Effector memory CD8-positive, alpha-beta T cell (primary cell): ENCODE results near the gene MAGT1.
"Not testable (repeated sequence)": the region's sequence is repeated elsewhere in the genome, so short reads cannot be mapped to it uniquely, and the experiment has no call there.

Experiments used
- ATAC-seq: fragments of 150-1000 bp; cut with Tn5 transposase; replicated peaks from 2 replicates; pipeline ENCODE4 v1.10.0; 2021; ENCODE audit warnings: mild to moderate bottlenecking, moderate library complexity
- DNase-seq, 3 experiments: peaks; one replicate each; pipeline ENCODE4 v3.0.0; 2021
- H3K27ac Mint-ChIP-seq, 2 donors: one replicate each; pipeline ENCODE4 v1.8.0; 2022; ENCODE audit warnings: mild to moderate bottlenecking in 2 of 2, mixed read lengths in 2 of 2, moderate library complexity in 2 of 2
- H3K27me3 Mint-ChIP-seq, 2 donors: one replicate each; pipeline ENCODE4 v1.8.0; 2022; ENCODE audit warnings: mixed read lengths in 2 of 2
- H3K36me3 Mint-ChIP-seq: one replicate; pipeline ENCODE4 v1.8.0; 2022; ENCODE audit warnings: mild to moderate bottlenecking, moderate library complexity, mixed read lengths; ENCODE audit not compliant: insufficient read depth
- H3K4me1 Mint-ChIP-seq, 2 donors: one replicate each; pipeline ENCODE4 v1.8.0; 2022; ENCODE audit warnings: low read depth in 2 of 2, mixed read lengths in 2 of 2
- H3K4me3 Mint-ChIP-seq, 2 donors: one replicate each; pipeline ENCODE4 v1.8.0; 2022; ENCODE audit warnings: mild to moderate bottlenecking in 2 of 2, mixed read lengths in 2 of 2, moderate library complexity in 2 of 2
- H3K9me3 Mint-ChIP-seq, 2 donors: one replicate each; pipeline ENCODE4 v1.8.0; 2022; ENCODE audit warnings: mixed read lengths in 2 of 2
- total RNA-seq, 9 experiments: gene quantifications; one replicate each; lab custom pipeline; 2026; lab: John Stamatoyannopoulos, UW

The MAGT1 gene
- total RNA-seq, result 65.8 to 135 (median 113) reads per million in 9 experiments

GRCh38 chrX:77894921-77895886 lies at the start of gene MAGT1:
TSS of gene MAGT1 (minus strand) at chrX:77895435. CDS start at chrX:77895410, 25 bp downstream.
- Mint-ChIP-seq H3K4me1 (peaks cover 14 to 25% of the 10 kb centered on the region in 2 donors), H3K9me3 (no peaks in the 10 kb centered on the region), H3K27ac (peak within 1 kb of the TSS; percentile 98 to 99), H3K36me3 (peaks cover 26% of the 10 kb centered on the region), H3K4me3 (peak within 1 kb of the TSS; percentile 96 to 99), H3K27me3 (no peaks in the 10 kb centered on the region)
- DNase-seq (peak; percentile 82 to 87 (median 83)), ATAC-seq (peak; percentile 85)

- not testable (repeated sequence) for H3K4me1 Mint-ChIP-seq, ATAC-seq, H3K27me3 Mint-ChIP-seq
Observed at GRCh38 chrX:77945031-77945430, 49.8 kb upstream of the MAGT1 start.

GRCh38 chrX:77938083-77938680 lies 42.9 kb upstream of the MAGT1 start:
- Mint-ChIP-seq H3K27ac (no peak overlapping the region), H3K36me3 (no peaks in the 10 kb centered on the region), H3K9me3 (no peaks in the 10 kb centered on the region), H3K4me3 (no peak overlapping the region), H3K27me3 (no peaks in the 10 kb centered on the region), H3K4me1 (no peaks in the 10 kb centered on the region)
- ATAC-seq (no peak), DNase-seq (no peak)

More at GRCh38 chrX:77945031-77945430, 49.8 kb upstream of the MAGT1 start:
- not testable (repeated sequence) for H3K27ac Mint-ChIP-seq, H3K4me3 Mint-ChIP-seq, H3K9me3 Mint-ChIP-seq, DNase-seq, H3K36me3 Mint-ChIP-seq

GRCh38 chrX:77937291-77937690 lies 42.1 kb upstream of the MAGT1 start:
- Mint-ChIP-seq H3K27me3 (no peaks in the 10 kb centered on the region), H3K9me3 (no peaks in the 10 kb centered on the region), H3K4me1 (no peaks in the 10 kb centered on the region), H3K36me3 (no peaks in the 10 kb centered on the region), H3K4me3 (no peak overlapping the region), H3K27ac (no peak overlapping the region)
- DNase-seq (no peak), ATAC-seq (no peak)

GRCh38 chrX:77936299-77936698 lies 41.1 kb upstream of the MAGT1 start:
- no peaks in the 10 kb centered on the region for H3K4me1 Mint-ChIP-seq
- ATAC-seq (no peak), DNase-seq (no peak)
- H3K9me3 Mint-ChIP-seq, result no peaks in the 10 kb centered on the region
- H3K4me3 Mint-ChIP-seq, result no peak overlapping the region
- H3K27ac Mint-ChIP-seq, result no peak overlapping the region
- no peaks in the 10 kb centered on the region for H3K36me3 Mint-ChIP-seq
- no peaks in the 10 kb centered on the region for H3K27me3 Mint-ChIP-seq

GRCh38 chrX:77935886-77936285 lies 40.7 kb upstream of the MAGT1 start:
- DNase-seq (no peak), ATAC-seq (no peak)
- Mint-ChIP-seq H3K9me3 (no peaks in the 10 kb centered on the region), H3K27me3 (no peaks in the 10 kb centered on the region), H3K27ac (no peak overlapping the region), H3K4me3 (no peak overlapping the region), H3K36me3 (no peaks in the 10 kb centered on the region), H3K4me1 (no peaks in the 10 kb centered on the region)

- H3K27me3 Mint-ChIP-seq, result no peaks in the 10 kb centered on the region
- H3K27ac Mint-ChIP-seq, result no peak overlapping the region
- no peaks in the 10 kb centered on the region for H3K36me3 Mint-ChIP-seq
- peaks cover 2 to 5% of the 10 kb centered on the region in 2 donors for H3K4me1 Mint-ChIP-seq
- H3K4me3 Mint-ChIP-seq, result no peak overlapping the region
- no peak for ATAC-seq
- DNase-seq, result no peak
- no peaks in the 10 kb centered on the region for H3K9me3 Mint-ChIP-seq
Observed at GRCh38 chrX:77930581-77930980, 35.3 kb upstream of the MAGT1 start.

GRCh38 chrX:77925764-77926163 lies 30.5 kb upstream of the MAGT1 start:
- Mint-ChIP-seq H3K4me1 (peaks cover 4 to 11% of the 10 kb centered on the region in 2 donors), H3K36me3 (no peaks in the 10 kb centered on the region), H3K4me3 (no peak overlapping the region), H3K9me3 (peaks cover 0 to 2% of the 10 kb centered on the region in 2 donors), H3K27ac (no peak overlapping the region), H3K27me3 (no peaks in the 10 kb centered on the region)
- ATAC-seq (no peak), DNase-seq (no peak)

- Mint-ChIP-seq H3K4me3 (no peak overlapping the region), H3K27me3 (no peaks in the 10 kb centered on the region), H3K27ac (no peak overlapping the region), H3K9me3 (peaks cover 0 to 2% of the 10 kb centered on the region in 2 donors), H3K4me1 (peaks cover 2 to 11% of the 10 kb centered on the region in 2 donors), H3K36me3 (no peaks in the 10 kb centered on the region)
- DNase-seq (no peak), ATAC-seq (no peak)
Observed at GRCh38 chrX:77924320-77924859, 29.2 kb upstream of the MAGT1 start.

- H3K9me3 Mint-ChIP-seq, result peaks cover 0 to 2% of the 10 kb centered on the region in 2 donors
- H3K27ac Mint-ChIP-seq, result no peak overlapping the region
- no peak overlapping the region for H3K4me3 Mint-ChIP-seq
- no peaks in the 10 kb centered on the region for H3K36me3 Mint-ChIP-seq
- H3K27me3 Mint-ChIP-seq, result no peaks in the 10 kb centered on the region
- peaks cover 2 to 11% of the 10 kb centered on the region in 2 donors for H3K4me1 Mint-ChIP-seq
- DNase-seq (no peak), ATAC-seq (no peak)
Observed at GRCh38 chrX:77922787-77923186, 27.6 kb upstream of the MAGT1 start.

GRCh38 chrX:77919370-77919769 lies 24.1 kb upstream of the MAGT1 start:
- not testable (repeated sequence) for ATAC-seq, H3K27me3 Mint-ChIP-seq, H3K36me3 Mint-ChIP-seq, H3K4me3 Mint-ChIP-seq, H3K9me3 Mint-ChIP-seq, DNase-seq
- H3K27ac Mint-ChIP-seq, result peak overlapping the region in 1 of 2 donors; percentile 71
- H3K4me1 Mint-ChIP-seq, result peaks cover 10 to 18% of the 10 kb centered on the region in 2 donors

- Mint-ChIP-seq H3K4me3 (peak overlapping the region in 1 of 2 donors; percentile 69), H3K27me3 (no peaks in the 10 kb centered on the region), H3K9me3 (peaks cover 0 to 2% of the 10 kb centered on the region in 2 donors), H3K27ac (peak overlapping the region in 1 of 2 donors; percentile 71), H3K4me1 (peaks cover 10 to 18% of the 10 kb centered on the region in 2 donors), H3K36me3 (peaks cover 3% of the 10 kb centered on the region)
- ATAC-seq, result no peak
- no peak for DNase-seq
Observed at GRCh38 chrX:77918568-77918967, 23.3 kb upstream of the MAGT1 start.

GRCh38 chrX:77917294-77917933 lies 22.2 kb upstream of the MAGT1 start:
- H3K9me3 Mint-ChIP-seq, result peaks cover 0 to 2% of the 10 kb centered on the region in 2 donors

More at GRCh38 chrX:77917294-77917933, 22.2 kb upstream of the MAGT1 start:
- ATAC-seq (peak; percentile 39), DNase-seq (no peak)
- Mint-ChIP-seq H3K27me3 (no peaks in the 10 kb centered on the region), H3K4me3 (peak overlapping the region; percentile 69 to 73), H3K27ac (peak overlapping the region; percentile 79 to 93), H3K36me3 (peaks cover 3% of the 10 kb centered on the region), H3K4me1 (peaks cover 11 to 15% of the 10 kb centered on the region in 2 donors)
